A673 (cell line): ENCODE measurements around the gene TCEAL9. TPM values are rescaled to one million over a fixed set of nuclear protein-coding genes. Genes with fewer than 3 reads are reported as not detected.
A peak's percentile ranks its signal among the peaks of the same experiment; 100 is the strongest.

Experiments used
- BruUV-seq: library from RNA; stranded (reverse); fragments of 400-500 nt; replicated peaks from 2 replicates; lab custom pipeline; 2021; lab: Mats Ljungman, UMichigan
- CTCF ChIA-PET: fragments of 300-600 bp; sonication (Branson Sonifier 250); formaldehyde crosslinking; loops from one replicate; lab custom pipeline; 2022; ENCODE audit warnings: antibody characterized with exemption; lab: Charles Lee
- POLR2A ChIA-PET: fragments of 300-600 bp; sonication (Branson Sonifier 250); formaldehyde crosslinking; loops from one replicate; lab custom pipeline; 2022; ENCODE audit warnings: antibody characterized with exemption; ENCODE audit not compliant: low non-redundant PET; lab: Charles Lee
- DNase-seq: peaks from one replicate; pipeline ENCODE4 v3.0.0-alpha.2; 2015; ENCODE audit warnings: low spot score
- H3K27ac ChIP-seq: fragments of 200-600 bp; sonication (generic); 2 replicates; pipeline ENCODE4 v1.5.1; 2016; ENCODE audit warnings: mixed run types, low read depth, mild to moderate bottlenecking, mixed read lengths, antibody characterized with exemption, low read length; ENCODE audit not compliant: poor library complexity, severe bottlenecking
- H3K27me3 ChIP-seq: fragments of 200-600 bp; sonication (generic); replicated peaks from 2 replicates; pipeline ENCODE4 v1.6.1; 2017; ENCODE audit warnings: mixed run types, low read depth, mild to moderate bottlenecking, mixed read lengths, antibody characterized with exemption, low read length; ENCODE audit not compliant: insufficient read depth, poor library complexity
- H3K36me3 ChIP-seq: fragments of 200-600 bp; sonication (generic); 2 replicates; pipeline ENCODE4 v1.6.1; 2016; ENCODE audit warnings: mixed run types, mild to moderate bottlenecking, mixed read lengths, antibody characterized with exemption, low read length; ENCODE audit not compliant: insufficient read depth, poor library complexity, severe bottlenecking
- H3K4me1 ChIP-seq: fragments of 200-600 bp; sonication (generic); 2 replicates; pipeline ENCODE4 v1.6.1; 2017; ENCODE audit warnings: mixed run types, mild to moderate bottlenecking, mixed read lengths, antibody characterized with exemption, low read length; ENCODE audit not compliant: insufficient read depth, poor library complexity, severe bottlenecking
- H3K4me3 ChIP-seq: fragments of 200-600 bp; sonication (generic); 2 replicates; pipeline ENCODE4 v1.5.1; 2016; ENCODE audit warnings: low read depth, mixed run types, mild to moderate bottlenecking, mixed read lengths, low read length; ENCODE audit not compliant: poor library complexity, severe bottlenecking
- H3K9me3 ChIP-seq: fragments of 200-600 bp; sonication (generic); 2 replicates; pipeline ENCODE4 v1.6.1; 2016; ENCODE audit warnings: mixed run types, low read depth, mild to moderate bottlenecking, mixed read lengths, antibody characterized with exemption, low read length; ENCODE audit not compliant: poor library complexity, severe bottlenecking
- CTCF ChIP-seq: fragments of 300-800, 200-600 bp; sonication (generic); conservative IDR thresholded peaks from 2 replicates; pipeline ENCODE4 v1.5.1; 2017; ENCODE audit warnings: low read depth, mild to moderate bottlenecking, antibody characterized with exemption, low read length, moderate library complexity, mixed read lengths
- EZH2 ChIP-seq: fragments of 200-600 bp; sonication (generic); IDR thresholded peaks from 2 replicates; pipeline ENCODE4 v1.6.1; 2017; ENCODE audit warnings: borderline replicate concordance, low read depth, mild to moderate bottlenecking, mixed read lengths, antibody characterized with exemption, low read length; ENCODE audit not compliant: poor library complexity, severe bottlenecking
- intact Hi-C: fragments of 100-400 bp; cut with micrococcal nuclease; formaldehyde crosslinking; loops from one replicate; pipeline ENCODE4 v1.10.0; 2022; ENCODE audit not compliant: unreplicated experiment
- total RNA-seq: library from RNA; stranded (reverse); gene quantifications from 2 replicates; pipeline ENCODE4 v1.2.3, GENCODE V29; 2021

TCEAL9 gene
- total RNA-seq, 1 experiment from 2014 or later = 48.6 TPM

GRCh38 chrX:103376979-103377324, 20.6 kb downstream of the TCEAL9 start:
- ChIA-PET CTCF (interaction anchor here (0.7 to 1.0 kb wide), 2 partner anchors 87 to 96 kb away, joined by 3 to 10 read pairs; no protein-coding TSS in a partner anchor), POLR2A (interaction anchor here (0.7 kb wide), 1 partner anchor 269 kb away, joined by 10 read pairs; no protein-coding TSS in a partner anchor)
- peak overlapping the region; percentile 86 for H3K27ac ChIP-seq
- peak overlapping the region; percentile 64 for H3K4me3 ChIP-seq
- intact Hi-C loops = no loop called here
- no peak for TF ChIP-seq EZH2
- TF ChIP-seq CTCF = no peak
- peaks cover 13% of the 10 kb centered on the region for H3K36me3 ChIP-seq
- H3K27me3 ChIP-seq = no peaks in the 10 kb centered on the region
- DNase-seq = peak; percentile 43
- BruUV-seq = no TSS peak
- no peaks in the 10 kb centered on the region for H3K9me3 ChIP-seq
- peaks cover 4% of the 10 kb centered on the region for H3K4me1 ChIP-seq

GRCh38 chrX:103378990-103379389, 22.7 kb downstream of the TCEAL9 start:
- CTCF ChIA-PET = no interaction called here
- Histone ChIP-seq H3K27ac (no peak overlapping the region), H3K27me3 (no peaks in the 10 kb centered on the region), H3K36me3 (peaks cover 13% of the 10 kb centered on the region), H3K4me1 (peaks cover 4% of the 10 kb centered on the region), H3K9me3 (no peaks in the 10 kb centered on the region), H3K4me3 (no peak overlapping the region)
- intact Hi-C loops = no loop called here
- BruUV-seq = no TSS peak
- TF ChIP-seq EZH2 (no peak), CTCF (no peak)
- DNase-seq = no peak
- POLR2A ChIA-PET = no interaction called here

- POLR2A ChIA-PET = no interaction called here
- Histone ChIP-seq H3K4me3 (no peak overlapping the region), H3K4me1 (peaks cover 2% of the 10 kb centered on the region), H3K27me3 (no peaks in the 10 kb centered on the region), H3K36me3 (peaks cover 13% of the 10 kb centered on the region), H3K9me3 (no peaks in the 10 kb centered on the region), H3K27ac (no peak overlapping the region)
- no peak for DNase-seq
- no TSS peak for BruUV-seq
- TF ChIP-seq CTCF = no peak
- TF ChIP-seq EZH2 = no peak
- intact Hi-C loops = no loop called here
- CTCF ChIA-PET = no interaction called here
These were observed 26.6 kb downstream of the TCEAL9 start for GRCh38 chrX:103382877-103383276.
